Activated gamma-delta T cell treated with anti-CD3 and anti-CD28 coated beads, Interleukin-2, amount 50 U/mL, for 16 hours (primary cell): ENCODE measurements around the gene DYSF.

Source experiments
- DNase-seq: peaks from one replicate; pipeline ENCODE4 v3.0.0-alpha.2; 2020; ENCODE audit warnings: low read depth

Gene DYSF

DNA sequence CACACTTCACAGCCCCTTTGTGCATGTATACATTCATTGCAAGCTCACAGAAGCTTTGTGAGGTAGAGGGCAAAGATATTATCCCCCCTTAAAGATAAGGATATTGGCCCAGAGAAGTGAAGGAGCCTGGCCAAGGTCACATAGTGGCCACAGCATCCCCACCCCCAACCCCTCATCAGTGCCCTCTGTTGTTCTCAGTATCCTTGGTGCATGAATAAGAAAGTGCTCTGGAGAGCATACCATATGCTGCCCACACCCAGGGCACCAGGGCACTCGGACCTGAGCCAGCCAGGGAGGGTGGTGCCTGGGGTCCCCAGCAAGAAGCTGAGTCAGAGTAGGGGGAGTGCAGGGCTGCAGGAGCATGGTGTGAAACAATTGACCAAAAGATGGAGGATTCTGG lies 3.3 kb downstream of the DYSF start:
- DNase-seq, result no peak

DNA sequence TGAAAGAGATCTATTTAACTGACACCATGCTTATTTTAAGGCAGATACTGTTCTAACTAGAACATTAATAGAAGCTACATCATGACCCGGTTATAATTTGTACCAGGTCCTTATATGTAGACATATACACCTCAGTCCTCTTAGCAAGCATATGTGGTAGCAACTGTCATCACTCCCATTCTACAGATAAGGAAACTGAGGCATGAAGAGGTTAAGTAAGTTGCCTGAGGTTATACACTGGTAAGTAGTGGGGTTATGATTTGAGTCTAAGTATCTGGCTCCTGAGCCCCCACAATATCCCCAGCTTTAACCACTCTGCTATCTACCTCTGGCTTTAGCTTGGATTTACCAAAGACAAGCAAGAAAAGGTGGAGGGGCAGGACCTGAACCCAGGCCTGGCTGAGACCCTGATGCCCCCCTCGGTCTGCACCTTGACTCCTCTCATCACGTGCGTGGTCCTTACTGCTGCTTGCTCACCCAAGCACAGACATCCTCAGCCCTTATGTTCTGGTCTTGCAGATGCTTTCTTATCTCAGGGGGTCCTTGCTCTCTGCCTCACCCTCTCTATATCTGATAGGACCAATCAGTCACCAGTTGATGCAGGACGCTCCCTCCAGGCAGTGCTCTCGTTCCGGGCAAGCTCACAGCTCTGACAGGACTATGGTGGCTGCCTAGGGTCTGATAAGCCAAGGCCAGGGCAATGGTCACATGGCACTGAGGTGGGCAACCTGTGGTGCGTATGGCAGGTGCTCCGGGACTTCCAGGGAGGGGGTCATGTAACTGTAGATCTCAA lies 4.0 kb downstream of the DYSF start:
- DNase-seq, result no peak

DNA sequence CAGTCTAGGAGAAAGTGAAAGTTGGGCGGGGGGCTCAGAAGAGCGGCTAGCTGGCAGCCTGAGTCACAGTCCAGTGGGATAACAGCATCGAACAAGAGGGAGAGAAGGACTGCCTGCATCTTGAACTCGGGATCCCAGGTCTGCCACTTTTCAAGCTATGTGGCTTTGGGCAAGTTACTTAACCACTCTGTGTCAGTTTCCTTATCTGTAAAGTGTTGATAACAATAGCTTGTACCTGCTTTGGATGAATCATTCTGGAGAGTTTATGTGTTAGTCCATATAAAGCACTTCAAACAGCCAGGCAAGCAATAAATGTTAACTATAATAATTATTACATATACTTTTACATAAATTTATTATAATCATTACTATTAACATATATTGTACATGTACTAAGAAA lies 4.6 kb downstream of the DYSF start:
- DNase-seq, result no peak

DNA sequence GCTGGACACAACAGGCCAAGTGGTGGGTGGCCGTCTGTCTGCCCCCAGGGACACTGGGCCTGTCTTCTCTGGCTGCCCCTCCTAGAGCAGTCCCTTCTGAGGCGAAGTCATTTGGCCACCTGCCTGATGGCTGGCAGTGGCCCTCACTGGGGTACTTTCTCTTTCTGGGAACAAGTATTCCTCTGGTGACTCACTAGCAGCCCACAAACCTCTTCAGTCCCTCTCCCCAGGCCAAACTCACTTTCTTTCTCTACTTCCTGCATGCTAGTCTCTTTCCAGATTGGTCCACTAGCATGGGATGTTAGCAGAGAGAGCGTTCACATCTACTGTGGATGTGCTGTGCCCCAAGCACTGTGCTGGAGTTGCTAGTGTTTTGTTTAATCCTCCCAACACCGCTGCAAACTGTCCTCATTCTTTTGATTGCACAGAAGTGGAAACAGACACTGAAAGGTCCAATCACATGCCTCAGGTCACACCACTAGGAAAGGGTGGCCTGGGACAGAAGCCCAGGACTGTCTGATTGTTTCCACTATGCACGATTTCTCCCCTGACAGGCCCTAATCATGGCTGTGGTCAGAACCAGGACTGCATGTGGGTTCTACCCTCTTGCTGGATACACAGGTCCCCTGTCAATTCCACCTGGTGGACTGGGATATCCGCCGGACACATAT lies 5.2 kb downstream of the DYSF start:
- DNase-seq, result no peak

DNA sequence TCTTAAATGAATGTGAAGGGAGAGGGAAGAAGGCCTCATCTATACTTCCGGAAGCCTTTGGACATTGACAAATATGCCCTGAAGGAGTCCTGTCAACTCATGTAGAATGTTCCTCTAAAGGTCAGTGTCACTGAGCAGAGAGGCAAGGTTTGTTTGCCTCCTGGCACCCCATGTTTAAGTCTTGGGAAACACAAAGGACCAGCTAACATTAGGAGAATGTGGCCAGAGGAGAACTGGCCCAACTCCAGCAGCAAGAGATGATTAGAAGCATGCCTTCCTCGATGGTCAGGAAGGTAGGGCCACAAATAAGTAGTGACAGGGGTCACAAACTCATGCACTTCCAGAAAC lies 5.7 kb downstream of the DYSF start:
- no peak for DNase-seq

DNA sequence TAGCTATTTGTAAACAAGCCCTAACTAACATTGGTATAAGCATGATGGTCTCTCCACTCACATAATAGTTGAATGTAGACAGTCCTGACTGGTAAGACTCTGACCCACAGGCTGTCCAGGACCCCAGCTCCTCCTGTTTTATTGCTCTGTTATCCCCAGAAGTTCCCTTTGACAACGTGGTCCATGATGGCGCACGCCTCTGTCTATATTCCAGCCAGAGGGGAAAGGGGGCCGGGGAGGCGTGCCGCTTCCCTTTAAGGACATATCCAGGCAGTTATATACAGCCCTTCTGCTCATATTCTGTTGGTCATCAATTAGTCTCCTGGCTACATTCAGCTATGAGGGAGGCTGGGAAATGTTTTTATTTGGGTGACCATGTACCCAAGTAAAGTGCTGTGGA lies 6.7 kb downstream of the DYSF start:
- no peak for DNase-seq

DNA sequence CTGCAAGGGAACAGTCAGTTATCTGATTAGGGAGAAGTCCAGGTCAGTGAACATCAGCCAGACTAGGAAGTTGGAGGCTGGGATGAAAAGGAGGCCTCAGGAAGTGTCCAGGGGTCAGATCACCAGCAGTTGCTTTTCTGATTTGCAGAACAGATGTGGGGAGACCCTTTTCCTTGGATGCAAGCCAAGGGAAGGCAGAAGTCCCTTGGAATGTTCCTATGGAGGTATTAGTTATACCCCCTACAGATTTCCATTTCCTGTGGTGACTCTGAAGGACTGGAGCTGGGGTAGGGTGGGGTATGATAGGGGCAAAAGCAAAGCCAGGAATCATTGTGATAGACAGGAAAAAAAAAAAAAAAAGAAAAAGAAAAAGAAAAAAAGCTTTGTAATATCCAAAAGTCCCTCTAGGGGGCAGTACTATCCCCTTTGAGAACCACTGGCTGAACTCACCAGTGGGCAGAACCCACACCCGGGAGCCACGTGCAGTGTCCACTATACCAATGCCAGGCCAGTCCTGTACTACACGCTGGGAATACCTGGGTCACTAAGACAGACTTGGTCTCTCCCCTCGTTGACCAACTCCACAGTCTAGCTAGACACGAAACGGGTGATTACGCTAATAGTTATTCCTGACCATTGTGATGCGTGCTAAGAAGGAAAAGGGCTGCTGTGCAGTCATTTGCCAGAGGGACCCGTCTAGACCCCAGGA lies 7.4 kb downstream of the DYSF start:
- DNase-seq, result no peak

DNA sequence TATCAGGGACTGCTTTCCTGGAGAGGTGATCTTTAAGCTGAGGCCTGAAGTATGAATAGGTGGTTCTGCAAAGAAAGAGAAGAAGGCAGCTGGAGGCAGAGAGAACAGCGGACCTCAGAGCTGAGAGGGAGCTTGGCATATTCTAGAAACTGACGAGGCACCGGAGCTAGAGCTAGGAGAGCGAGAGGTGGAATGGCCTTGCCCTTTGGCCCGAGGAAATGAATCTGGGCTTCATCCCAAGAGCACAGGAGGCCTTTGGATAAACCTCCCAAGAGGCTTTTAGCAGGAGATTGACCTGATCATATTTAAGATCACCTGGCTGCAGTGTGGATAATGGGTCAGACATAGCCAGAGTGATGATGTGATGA lies 7.9 kb downstream of the DYSF start:
- DNase-seq, result no peak

DNA sequence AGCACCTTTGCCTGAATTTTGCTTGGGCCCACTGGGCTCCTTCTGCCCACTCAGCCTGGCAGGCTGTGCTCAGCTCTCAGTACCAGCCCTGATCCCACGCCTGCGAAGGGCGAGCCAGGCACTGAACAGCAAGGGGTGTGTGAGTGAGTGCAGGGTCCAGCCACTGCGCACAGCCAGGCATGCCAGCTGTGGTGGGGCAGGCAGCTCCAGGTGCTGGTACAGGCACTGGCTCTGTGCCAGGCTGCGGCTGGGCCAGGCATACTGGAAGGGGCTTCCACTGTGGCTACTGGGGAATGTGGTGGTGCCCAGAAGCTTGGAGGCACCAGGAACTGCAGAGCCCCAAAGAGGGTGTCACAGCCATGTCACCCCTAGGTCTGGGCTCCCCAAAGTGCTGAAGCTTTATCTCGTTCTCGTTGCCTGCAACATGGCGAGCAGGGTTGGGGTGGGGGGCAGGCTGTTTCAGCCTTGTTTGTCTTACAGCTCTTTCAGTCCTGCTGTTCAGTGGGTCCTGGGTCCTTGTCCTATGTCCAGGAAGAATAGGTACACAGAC lies 8.8 kb downstream of the DYSF start:
- DNase-seq, result no peak

DNA sequence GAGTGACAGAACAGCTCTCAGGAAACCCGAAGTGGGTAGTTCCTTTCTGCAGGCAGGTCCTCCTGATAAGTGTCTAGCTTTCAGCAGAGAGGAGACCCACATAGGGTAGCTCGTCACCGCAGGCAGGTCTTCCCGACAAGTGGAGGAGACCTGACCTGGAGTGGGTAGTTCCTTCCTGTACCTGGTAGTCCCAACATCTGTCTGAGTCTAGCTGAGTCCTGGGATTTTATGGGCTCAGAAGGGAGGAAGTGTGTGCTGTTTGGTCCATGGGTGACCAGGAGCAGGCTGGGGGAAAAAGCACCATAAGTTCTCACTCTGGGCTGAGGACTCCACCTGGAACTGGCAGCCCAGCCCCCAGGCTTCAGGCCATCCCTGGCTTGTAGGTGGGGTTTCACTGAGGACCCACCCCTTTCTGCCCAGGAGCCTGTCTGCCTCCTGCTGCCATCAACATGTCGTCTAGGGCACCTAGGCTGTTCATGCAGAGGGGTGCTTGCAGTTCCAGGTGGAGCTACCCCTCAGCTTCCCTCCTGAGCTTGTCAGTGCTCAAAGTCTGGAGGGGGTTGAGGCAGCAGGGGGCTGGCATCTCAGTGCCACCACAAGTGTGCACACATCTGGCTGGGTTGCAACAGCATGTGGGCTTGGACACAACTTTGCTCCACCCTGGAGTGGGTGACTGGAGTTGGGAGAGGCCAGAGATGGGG lies 9.4 kb downstream of the DYSF start:
- DNase-seq, result no peak

DNA sequence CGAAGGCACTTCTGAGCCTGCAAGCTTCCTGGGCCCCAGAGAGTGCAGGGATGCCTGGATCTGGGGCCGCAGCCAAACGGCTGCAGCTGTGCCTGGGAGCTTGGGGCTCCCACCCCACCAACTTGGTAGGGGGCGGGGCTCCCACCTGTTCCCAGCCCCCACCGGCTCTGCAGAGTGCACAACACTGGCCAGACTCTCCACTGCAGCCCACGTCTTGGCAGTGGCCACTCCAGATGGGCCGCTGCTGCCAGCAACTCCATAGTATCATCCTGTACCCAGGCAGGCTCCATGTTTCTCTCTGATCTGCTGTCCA lies 9.9 kb downstream of the DYSF start:
- no peak for DNase-seq

DNA sequence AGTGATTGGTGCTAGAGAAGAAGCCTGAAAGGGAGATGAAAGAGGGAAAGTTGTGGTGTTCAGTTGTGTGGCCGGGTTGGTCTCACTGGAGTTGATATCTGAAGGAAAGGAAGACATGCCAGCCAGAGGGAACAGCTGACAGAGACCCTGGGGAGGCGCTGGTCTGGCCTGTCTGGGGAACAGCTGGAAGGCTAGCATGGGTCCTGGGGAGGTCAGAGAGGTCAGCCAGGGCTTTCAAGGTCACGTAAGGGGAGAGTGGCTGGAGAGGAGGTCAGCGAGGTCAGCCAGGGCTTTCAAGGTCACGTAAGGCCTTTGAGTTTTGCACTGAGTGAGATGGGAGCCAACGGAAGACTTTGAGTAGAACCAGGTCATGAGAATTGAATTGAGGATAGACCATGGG lies 11.0 kb downstream of the DYSF start:
- DNase-seq, result no peak

DNA sequence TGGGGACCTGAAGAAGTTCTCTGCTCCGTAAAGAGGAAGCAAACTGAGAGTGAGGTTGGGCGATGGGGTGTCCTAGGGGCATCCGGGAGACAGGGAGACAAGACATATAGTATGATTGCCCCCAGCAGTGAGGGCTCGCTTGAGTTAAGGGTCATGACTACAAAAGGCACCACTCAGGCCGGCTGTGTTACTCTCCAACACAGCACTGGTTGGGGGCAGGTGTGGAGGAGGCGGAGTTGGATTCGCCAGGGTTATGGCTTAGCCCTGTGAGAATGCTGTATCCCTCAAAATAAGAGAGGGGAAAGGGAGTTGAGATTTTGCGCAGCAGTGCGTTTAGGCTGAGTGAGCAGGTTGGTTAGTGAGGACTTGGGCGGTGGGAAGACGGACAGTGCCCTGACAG lies 12.0 kb downstream of the DYSF start:
- DNase-seq, result no peak

DNA sequence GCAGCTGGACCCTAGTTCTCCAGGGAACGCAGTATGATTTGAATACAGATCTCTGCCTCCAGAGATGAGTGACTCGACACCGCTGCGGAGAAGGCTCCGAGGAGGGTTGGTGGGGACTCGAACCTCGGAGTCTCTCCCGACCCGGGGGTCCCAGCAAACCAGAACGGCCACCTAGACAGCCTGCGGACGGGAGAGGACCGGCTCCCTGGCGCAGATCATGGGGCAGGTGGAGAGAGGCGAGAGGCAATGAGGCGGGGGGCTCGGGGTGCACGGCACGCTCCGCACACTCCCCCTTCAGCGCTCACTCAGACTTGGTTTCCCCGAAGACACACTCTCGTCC lies 12.6 kb downstream of the DYSF start:
- no peak for DNase-seq

DNA sequence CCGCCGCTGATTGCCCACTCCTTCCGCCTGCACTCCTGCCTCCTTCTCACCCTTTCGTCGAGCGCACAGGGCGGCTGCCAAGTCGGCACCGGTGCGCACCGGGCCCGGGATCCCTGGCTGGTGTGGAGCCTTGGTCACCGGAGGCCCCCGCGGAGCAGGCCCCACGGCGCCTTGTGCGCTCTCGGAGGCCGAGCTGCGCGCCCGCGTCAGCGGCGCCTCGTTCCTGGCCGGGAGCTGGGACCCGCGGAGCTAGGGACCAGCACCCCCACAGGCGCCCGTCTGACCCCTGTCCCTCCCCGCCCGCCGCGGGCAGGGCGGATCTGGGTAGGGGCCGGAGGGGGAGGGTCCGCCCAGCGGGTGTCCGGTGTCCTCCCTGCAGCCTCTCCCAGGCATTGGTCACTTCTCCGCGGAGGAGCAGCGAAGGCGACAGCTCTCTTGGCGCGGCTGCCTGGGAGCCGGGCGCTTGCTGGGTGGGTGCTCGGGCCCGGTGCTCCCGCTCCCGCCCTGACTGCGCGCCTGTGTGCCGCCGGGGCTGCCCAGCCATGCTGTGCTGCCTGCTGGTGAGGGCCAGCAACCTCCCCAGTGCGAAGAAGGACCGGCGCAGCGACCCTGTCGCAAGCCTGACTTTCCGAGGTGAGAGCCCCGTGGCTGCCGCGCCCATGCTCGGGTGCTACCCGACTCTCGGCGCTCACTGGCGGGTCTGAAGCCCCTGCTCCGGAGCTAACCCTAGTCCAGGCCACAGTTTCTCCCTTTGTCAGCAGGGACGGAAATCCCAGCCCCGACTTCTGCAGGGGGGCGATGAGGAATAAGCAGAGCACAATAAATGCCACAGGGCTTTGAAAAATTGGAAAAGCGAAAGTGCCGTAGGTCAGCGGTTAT lies 13.2 kb downstream of the DYSF start:
- no peak for DNase-seq

DNA sequence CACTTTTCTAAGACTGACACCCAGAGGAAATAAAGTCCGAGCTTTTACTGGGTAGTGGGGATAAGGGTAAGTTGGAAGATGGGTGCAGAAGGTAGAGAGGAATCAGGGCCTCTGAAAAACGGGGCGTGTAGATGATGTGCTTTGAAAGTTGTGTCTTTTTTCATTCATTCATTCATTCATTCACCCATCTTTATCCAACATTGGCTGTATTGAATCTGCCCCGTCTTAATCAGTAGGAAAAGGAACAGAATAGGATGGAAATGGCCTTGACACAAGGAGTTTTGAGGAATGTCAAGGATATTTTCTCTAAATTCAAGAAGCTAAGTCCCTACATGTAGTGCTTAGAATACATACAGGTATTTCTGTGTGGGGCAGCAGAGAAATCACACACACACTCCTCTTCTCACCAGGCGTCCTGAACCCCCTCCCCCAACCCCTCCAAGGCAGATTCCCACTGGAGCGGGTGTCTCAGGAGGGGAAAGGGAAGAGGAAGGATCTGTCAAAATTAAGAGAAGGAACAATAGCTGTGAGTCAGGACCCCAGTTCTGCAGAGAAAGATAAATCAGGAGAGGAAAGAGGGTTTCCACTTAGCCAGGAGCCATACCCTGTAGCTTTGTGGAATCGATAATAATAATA lies 13.9 kb downstream of the DYSF start:
- DNase-seq, result no peak

DNA sequence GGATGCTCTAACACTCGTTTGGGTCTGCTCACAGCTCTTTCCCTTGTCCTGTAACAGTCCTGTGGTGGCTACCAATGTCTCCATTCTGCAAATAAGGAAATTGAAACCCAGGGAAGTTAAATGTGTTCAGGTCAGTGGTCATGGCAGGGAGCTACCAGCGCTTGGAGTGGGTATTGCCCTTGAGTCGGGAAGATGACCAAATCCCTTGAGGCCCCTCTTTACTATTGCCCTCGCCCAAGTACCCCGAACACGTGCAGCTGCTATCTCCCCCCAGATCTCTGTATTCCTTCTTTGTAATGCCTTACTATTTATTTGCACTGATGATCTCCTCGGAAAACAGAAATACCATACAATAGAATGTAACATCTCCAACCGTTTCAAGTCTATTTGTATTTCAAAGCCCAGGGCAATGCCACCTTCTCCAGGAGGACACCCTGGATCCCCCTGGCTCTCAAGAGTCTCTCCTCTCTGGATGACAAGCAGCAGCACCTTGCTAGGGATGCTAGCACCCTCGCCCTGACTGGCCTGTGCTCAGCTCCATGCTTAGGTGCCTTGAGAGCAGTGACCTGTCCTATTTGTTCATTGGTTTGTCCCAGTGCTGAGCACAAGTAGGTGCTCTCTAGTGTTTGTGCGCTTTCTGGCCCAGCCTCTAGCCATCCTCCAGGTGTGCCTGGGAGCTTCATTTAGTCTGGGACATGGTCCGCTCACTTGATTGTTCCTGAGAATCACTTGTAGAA lies 15.1 kb downstream of the DYSF start:
- no peak for DNase-seq

DNA sequence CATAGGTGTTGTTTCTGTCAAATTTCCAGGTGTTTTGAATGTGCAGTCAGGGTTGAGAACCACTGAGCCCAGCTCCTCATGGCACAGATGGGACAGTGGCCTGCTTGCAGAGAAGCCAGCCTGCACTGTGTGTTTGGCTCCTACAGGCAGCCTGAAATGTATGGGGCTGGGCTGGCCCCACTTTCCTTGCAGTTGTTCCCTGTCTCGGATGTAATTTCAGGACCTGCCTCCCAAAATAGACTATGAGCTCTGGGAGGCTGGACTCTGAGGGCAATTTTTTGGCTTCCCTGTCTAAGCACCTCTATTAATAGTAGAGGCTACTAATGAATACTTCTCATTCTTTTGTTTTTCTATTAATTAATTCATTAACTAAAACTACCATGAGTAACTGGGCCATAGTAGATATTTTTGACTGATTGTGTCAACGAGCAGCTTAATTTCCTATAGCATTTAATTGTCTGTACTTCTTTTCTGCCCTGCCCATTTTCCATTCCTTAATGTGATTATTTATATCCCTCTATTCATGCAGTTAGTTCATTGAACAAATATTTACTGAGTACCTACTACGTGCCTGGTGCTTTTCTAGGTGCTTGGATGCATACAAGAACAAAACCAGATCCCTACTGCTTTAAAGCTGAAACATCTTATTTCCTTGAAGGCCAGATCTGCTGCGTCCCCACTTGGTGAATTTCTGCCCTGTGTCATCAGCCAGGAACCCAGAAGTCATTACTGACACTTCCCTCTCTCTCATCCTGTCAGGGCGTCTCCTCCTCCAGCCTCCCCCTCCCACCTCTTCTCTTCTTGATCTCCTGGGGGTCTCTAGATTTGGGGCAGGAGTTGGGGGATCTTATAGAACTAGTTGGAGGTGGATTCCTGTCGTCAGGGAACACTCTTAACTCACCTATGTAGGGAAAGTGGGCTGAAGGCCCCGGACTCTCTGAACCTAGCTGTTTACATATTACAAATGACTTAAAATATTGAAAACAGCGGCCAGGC lies 16.3 kb downstream of the DYSF start:
- DNase-seq, result no peak

DNA sequence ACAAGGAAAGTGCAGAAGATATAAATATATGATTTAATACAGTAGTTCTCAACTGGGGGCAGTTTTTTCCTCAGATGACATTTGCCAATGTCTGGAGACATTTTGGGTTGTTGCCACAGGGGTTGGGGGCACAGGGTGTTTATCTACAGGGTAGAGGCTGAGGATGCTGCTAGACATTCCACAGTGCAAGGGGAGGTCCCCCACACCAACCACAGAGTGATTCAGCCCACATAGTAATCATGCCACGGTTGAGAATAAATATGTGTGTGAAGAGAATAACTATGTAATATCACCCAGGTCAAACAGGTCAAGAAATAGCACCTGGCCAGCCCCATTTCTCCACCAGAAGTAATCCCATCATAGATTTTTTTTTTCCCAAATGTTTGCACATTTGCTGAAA lies 17.9 kb downstream of the DYSF start:
- DNase-seq, result no peak
